AG04450 (cell line): Measurements from ENCODE around the gene RAD9A. TPM values are rescaled to one million over a fixed set of nuclear protein-coding genes. Genes with fewer than 3 reads are reported as not detected.

Experiments used
- CTCF ChIA-PET: fragments of 300-600, 350-600 bp; formaldehyde crosslinking; extraction: SDS; loops from one replicate; lab custom pipeline; 2022; ENCODE audit warnings: antibody characterized with exemption, inconsistent platforms; lab: Charles Lee
- POLR2A ChIA-PET: fragments of 350-600 bp; formaldehyde crosslinking; extraction: SDS; loops from one replicate; lab custom pipeline; 2021; ENCODE audit warnings: antibody characterized with exemption, inconsistent platforms; lab: Yijun Ruan, JAX
- DNase-seq: peaks from one replicate; pipeline ENCODE4 v3.0.0-alpha.2; 2011; ENCODE audit warnings: low read depth, low spot score
- H3K27ac ChIP-seq: one replicate; pipeline ENCODE4 v1.5.1; 2012; ENCODE audit warnings: low read depth, low read length, control low read depth
- H3K27me3 ChIP-seq: one replicate; pipeline ENCODE4 v1.6.0; 2012; ENCODE audit warnings: low read length; ENCODE audit not compliant: control insufficient read depth, insufficient read depth
- H3K4me3 ChIP-seq: 2 replicates; pipeline ENCODE4 v1.5.1; 2011; ENCODE audit warnings: mild to moderate bottlenecking, low read depth, low read length, control low read depth
- H3K9me3 ChIP-seq: 2 replicates; pipeline ENCODE4 v1.5.1; 2012; ENCODE audit warnings: low read length; ENCODE audit not compliant: control insufficient read depth, insufficient read depth
- polyA plus RNA-seq: library from polyadenylated mRNA; depleted of rRNA; stranded (reverse); fragments of >200 nt; gene quantifications from 2 replicates; pipeline ENCODE4 v1.2.3, GENCODE V29; 2011
- TF ChIP-seq, protein P1 (sequence below): IDR thresholded peaks from 2 replicates; pipeline ENCODE4 v1.5.1; 2011; ENCODE audit warnings: low read depth, low read length, control low read depth, inconsistent platforms

RAD9A gene
- polyA plus RNA-seq, 1 experiment, result 3.2 TPM

GRCh38 chr11:67357831-67358670 lies 33.7 kb upstream of the RAD9A start:
- POLR2A ChIA-PET, result interaction anchor here (3.2 to 8.7 kb wide), 2 partner anchors 15 to 22 kb away, joined by 24 to 106 read pairs; partner anchors contain the start of gene CLCF1
- no peak for DNase-seq
- Histone ChIP-seq H3K27ac (peak overlapping the region; percentile 32), H3K27me3 (no peaks in the 10 kb centered on the region), H3K4me3 (no peak overlapping the region), H3K9me3 (no peaks in the 10 kb centered on the region)
- TF ChIP-seq, protein P1, sequence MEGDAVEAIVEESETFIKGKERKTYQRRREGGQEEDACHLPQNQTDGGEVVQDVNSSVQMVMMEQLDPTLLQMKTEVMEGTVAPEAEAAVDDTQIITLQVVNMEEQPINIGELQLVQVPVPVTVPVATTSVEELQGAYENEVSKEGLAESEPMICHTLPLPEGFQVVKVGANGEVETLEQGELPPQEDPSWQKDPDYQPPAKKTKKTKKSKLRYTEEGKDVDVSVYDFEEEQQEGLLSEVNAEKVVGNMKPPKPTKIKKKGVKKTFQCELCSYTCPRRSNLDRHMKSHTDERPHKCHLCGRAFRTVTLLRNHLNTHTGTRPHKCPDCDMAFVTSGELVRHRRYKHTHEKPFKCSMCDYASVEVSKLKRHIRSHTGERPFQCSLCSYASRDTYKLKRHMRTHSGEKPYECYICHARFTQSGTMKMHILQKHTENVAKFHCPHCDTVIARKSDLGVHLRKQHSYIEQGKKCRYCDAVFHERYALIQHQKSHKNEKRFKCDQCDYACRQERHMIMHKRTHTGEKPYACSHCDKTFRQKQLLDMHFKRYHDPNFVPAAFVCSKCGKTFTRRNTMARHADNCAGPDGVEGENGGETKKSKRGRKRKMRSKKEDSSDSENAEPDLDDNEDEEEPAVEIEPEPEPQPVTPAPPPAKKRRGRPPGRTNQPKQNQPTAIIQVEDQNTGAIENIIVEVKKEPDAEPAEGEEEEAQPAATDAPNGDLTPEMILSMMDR, result no peak
- CTCF ChIA-PET, result interaction anchor here (0.6 to 19.6 kb wide), 7 partner anchors 9 to 236 kb away, joined by 4 to 716 read pairs (median 9); partner anchors contain the start of genes CLCF1, PPP1CA and RAD9A

DNA sequence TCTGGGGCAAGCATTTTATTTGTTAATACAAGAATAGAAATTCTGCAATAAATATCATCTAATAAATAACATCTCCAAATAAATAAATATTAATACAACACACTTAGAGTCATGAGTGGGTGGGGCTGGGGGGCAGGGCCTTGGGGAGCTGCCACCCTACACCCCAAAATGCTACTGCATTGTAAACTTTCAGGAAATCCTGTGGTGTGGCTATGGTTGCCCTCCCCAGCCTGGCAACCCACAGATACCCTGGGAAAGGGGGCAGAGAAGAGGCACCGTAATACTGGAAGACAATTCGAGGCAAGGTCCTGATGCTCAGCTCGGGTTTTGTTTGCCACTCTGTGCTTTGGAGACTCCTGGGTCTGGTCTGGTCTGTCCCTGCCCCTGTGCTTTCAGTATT lies 27.6 kb upstream of the RAD9A start:
- DNase-seq, result no peak
- Histone ChIP-seq H3K27me3 (no peaks in the 10 kb centered on the region), H3K4me3 (no peak overlapping the region), H3K27ac (no peak overlapping the region), H3K9me3 (no peaks in the 10 kb centered on the region; the same call in 1 of the 2 replicates)
- ChIA-PET POLR2A (no interaction called here), CTCF (interaction anchor here (0.7 to 19.6 kb wide), 4 partner anchors 7 to 16 kb away, joined by 3 to 716 read pairs (median 17); partner anchors contain the start of genes CLCF1 and RAD9A)
- TF ChIP-seq, protein P1, result no peak

DNA sequence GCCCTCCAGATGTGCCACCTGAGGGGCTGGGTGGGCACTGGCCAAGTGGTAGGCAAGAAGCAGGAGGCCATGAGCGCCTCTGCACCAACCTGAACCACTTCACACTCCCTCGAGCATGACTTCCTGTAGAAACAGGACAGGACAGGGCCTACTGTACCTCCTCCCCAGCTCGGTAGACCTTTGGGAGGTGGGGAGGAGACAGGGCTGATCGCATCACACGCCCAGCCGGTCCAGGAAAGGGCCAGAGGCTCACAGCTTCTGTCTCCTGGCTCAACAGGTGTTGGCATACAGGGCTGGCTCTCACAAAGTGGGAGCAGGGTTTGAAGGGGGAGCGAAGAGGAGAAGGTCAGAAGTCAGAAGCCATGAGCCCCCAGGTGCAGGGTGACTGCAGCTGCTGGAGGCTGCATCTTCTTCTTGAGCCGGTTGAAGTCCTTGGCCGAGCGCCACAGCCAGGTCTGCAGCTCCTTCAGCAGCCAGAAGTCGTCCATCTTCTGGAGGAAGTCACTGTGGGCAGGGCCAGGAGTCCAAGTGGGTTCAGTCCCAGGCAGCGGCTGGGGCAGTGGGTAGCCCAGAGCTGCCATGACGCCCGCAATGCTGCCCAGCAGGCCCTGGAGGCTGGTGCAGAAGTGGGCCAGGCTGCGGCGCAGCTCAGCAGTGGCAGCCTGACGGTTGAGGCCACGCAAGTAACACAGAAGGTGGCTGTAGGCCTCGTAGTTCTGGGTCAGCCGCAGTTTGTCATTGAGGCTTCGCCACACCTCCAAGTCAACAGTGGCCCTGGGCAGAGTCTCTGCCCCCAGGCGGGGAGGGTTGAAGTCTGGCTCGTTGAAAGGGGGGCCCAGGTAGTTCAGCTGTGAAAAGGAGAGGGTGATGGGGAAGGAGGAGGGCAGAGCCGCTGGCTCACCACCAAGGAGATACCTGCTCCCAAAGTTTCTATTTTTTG lies 26.7 kb upstream of the RAD9A start:
- TF ChIP-seq, protein P1, result no peak
- Histone ChIP-seq H3K27ac (no peak overlapping the region), H3K27me3 (no peaks in the 10 kb centered on the region), H3K9me3 (no peaks in the 10 kb centered on the region; the same call in 1 of the 2 replicates), H3K4me3 (no peak overlapping the region)
- no peak for DNase-seq
- POLR2A ChIA-PET, result interaction anchor here (3.5 kb wide), 1 partner anchor 11 kb away, joined by 12 read pairs; the partner anchor contains the start of gene POLD4
- CTCF ChIA-PET, result interaction anchor here (0.9 to 19.6 kb wide), 3 partner anchors 8 to 16 kb away, joined by 3 to 716 read pairs (median 31); partner anchors contain the start of genes CLCF1 and RAD9A

DNA sequence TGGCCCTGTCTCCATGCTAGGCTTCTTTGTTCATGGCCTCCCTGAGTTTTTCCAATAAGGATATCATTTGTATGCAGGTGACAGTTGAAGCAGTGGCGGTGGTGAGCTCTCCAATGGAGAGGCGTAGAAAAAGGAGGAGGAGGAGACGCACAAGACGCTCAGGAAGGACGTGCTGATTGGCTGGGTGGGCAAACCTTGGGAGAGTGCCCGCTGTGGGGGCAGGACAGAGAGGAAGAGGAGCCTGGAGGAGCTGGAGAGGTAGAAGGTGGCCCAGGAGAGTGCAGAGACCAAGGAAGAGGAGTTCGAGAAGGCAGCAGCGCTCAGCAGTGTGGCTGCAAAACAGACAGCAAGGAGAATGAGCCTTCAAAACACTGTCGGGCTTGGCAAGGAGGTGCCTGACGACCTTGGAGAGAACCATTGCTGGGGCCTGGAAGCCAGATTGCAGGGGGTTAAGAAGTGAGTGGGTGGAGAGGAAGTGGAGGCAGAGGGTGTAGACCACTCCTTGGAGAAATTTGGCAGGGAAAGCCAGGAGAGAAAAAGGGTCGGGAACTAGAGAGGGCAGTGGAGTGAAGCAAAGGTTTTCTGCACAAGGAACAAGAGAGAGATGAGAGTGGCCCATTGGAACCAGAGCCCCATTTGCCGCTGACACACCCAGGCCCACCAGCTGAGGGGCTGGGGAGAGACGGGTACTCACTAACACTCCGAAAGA lies 25.9 kb upstream of the RAD9A start:
- ChIA-PET POLR2A (interaction anchor here (3.5 kb wide), 1 partner anchor 12 kb away, joined by 12 read pairs; the partner anchor contains the start of gene POLD4), CTCF (interaction anchor here (1.8 to 19.6 kb wide), 3 partner anchors 9 to 20 kb away, joined by 7 to 716 read pairs (median 10); partner anchors contain the start of genes CLCF1 and RAD9A)
- TF ChIP-seq, protein P1, result no peak
- no peaks in the 10 kb centered on the region; the same call in 1 of the 2 replicates for H3K9me3 ChIP-seq
- no peak overlapping the region for H3K4me3 ChIP-seq
- peak overlapping the region; percentile 31 for H3K27ac ChIP-seq
- no peak for DNase-seq
- no peaks in the 10 kb centered on the region for H3K27me3 ChIP-seq
